ENCODE measurements around the gene UGT2B7.

UGT2B7 gene

GRCh38 chr4:69154021-69154420 lies 57.7 kb downstream of the UGT2B7 start:
- DNase-seq: no peak

GRCh38 chr4:69156913-69157312 lies 60.6 kb downstream of the UGT2B7 start:
- no peak for DNase-seq
